ENCODE data around the gene EIPR1.
"Not testable (repeated sequence)": the region's sequence is repeated elsewhere in the genome, so short reads cannot be mapped to it uniquely, and the experiment has no call there.

The EIPR1 gene

GRCh38 chr2:3288470-3289170, 89.0 kb downstream of the EIPR1 start:
- no peak for DNase-seq (ENCODE audit: low read depth in 2 of 2)

- no peak for DNase-seq (ENCODE audit: low read depth in 2 of 2)
These were observed 89.7 kb downstream of the EIPR1 start for GRCh38 chr2:3287896-3288295.

- DNase-seq (ENCODE audit: low read depth in 2 of 2) = not testable (repeated sequence)
These were observed 91.0 kb downstream of the EIPR1 start for GRCh38 chr2:3286646-3287036.

- DNase-seq (ENCODE audit: low read depth in 2 of 2) = no peak
These were observed 91.5 kb downstream of the EIPR1 start for GRCh38 chr2:3285901-3286645.

GRCh38 chr2:3284657-3285630, 92.7 kb downstream of the EIPR1 start:
- no peak for DNase-seq (ENCODE audit: low read depth in 2 of 2)

- not testable (repeated sequence) for DNase-seq (ENCODE audit: low read depth in 2 of 2)
These were observed 93.6 kb downstream of the EIPR1 start for GRCh38 chr2:3283876-3284656.

GRCh38 chr2:3283206-3283605, 94.4 kb downstream of the EIPR1 start:
- no peak for DNase-seq (ENCODE audit: low read depth in 2 of 2)

- DNase-seq (ENCODE audit: low read depth in 2 of 2) = no peak
These were observed 95.3 kb downstream of the EIPR1 start for GRCh38 chr2:3282056-3282998.

GRCh38 chr2:3280683-3281520, 96.7 kb downstream of the EIPR1 start:
- no peak for DNase-seq (ENCODE audit: low read depth in 2 of 2)

GRCh38 chr2:3280197-3280596, 97.4 kb downstream of the EIPR1 start:
- no peak for DNase-seq (ENCODE audit: low read depth in 2 of 2)

GRCh38 chr2:3279236-3279960, 98.2 kb downstream of the EIPR1 start:
- no peak for DNase-seq (ENCODE audit: low read depth in 2 of 2)

- no peak for DNase-seq (ENCODE audit: low read depth in 2 of 2)
These were observed 98.9 kb downstream of the EIPR1 start for GRCh38 chr2:3278521-3279218.

GRCh38 chr2:3277748-3278520, 99.7 kb downstream of the EIPR1 start:
- no peak for DNase-seq (ENCODE audit: low read depth in 2 of 2)

GRCh38 chr2:3277050-3277747, 100.4 kb downstream of the EIPR1 start:
- DNase-seq (ENCODE audit: low read depth in 2 of 2) = no peak

GRCh38 chr2:3272761-3273160, 104.9 kb downstream of the EIPR1 start:
- DNase-seq (ENCODE audit: low read depth in 2 of 2) = no peak

GRCh38 chr2:3270095-3270478, 107.5 kb downstream of the EIPR1 start:
- no peak for DNase-seq (ENCODE audit: low read depth in 2 of 2)
